OCI-LY7 (cell line): Measurements from ENCODE around the gene ANKS1B.

Source experiments
- EZH2phosphoT487 ChIP-seq: fragments of 200-600 bp; sonication (generic); IDR thresholded peaks from 2 replicates; pipeline ENCODE4 v1.6.1; 2018; ENCODE audit warnings: low read depth, borderline replicate concordance, mild to moderate bottlenecking, mixed run types, antibody characterized with exemption, low read length, moderate library complexity, mixed read lengths
- TF ChIP-seq, protein P1 (sequence below): fragments of 200-600 bp; sonication (generic); conservative IDR thresholded peaks from 2 replicates; pipeline ENCODE4 v1.5.1; 2014; ENCODE audit warnings: mild to moderate bottlenecking, antibody characterized with exemption, low read length, moderate library complexity, mixed read lengths

DNA sequence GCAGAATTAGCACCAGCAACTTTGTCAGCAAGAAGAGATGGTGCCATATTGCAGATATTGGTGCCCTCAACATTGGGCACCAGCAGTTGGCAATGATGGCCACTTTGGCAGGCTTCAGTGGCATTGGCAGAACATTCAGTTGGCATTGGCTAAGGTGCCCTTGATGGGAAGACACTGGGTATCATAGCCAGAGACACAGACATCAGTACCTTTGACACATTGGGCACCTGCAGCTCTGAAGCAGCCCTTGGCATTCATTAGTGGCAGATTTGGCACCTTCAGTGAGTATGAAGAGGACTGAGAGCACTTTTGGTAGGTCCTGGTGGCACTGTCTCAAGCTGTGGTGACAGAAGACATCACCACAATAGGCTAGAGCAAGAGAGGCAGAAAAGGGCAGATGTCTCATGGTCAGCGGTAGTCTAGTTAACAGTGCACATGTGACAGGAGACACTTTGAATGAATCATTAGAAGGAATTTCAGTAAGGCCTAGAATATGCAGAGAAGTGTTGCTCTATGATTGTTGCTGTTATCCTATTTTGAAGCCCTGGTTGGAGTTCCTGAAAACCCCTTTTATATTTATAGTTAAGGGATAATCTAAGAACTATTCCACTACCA, 917.5 kb downstream of the ANKS1B start:
- TF ChIP-seq, protein P1, sequence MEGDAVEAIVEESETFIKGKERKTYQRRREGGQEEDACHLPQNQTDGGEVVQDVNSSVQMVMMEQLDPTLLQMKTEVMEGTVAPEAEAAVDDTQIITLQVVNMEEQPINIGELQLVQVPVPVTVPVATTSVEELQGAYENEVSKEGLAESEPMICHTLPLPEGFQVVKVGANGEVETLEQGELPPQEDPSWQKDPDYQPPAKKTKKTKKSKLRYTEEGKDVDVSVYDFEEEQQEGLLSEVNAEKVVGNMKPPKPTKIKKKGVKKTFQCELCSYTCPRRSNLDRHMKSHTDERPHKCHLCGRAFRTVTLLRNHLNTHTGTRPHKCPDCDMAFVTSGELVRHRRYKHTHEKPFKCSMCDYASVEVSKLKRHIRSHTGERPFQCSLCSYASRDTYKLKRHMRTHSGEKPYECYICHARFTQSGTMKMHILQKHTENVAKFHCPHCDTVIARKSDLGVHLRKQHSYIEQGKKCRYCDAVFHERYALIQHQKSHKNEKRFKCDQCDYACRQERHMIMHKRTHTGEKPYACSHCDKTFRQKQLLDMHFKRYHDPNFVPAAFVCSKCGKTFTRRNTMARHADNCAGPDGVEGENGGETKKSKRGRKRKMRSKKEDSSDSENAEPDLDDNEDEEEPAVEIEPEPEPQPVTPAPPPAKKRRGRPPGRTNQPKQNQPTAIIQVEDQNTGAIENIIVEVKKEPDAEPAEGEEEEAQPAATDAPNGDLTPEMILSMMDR, result no peak
- no peak for TF ChIP-seq EZH2phosphoT487
